ENCODE measurements around the gene CNKSR2.

The CNKSR2 gene

DNA sequence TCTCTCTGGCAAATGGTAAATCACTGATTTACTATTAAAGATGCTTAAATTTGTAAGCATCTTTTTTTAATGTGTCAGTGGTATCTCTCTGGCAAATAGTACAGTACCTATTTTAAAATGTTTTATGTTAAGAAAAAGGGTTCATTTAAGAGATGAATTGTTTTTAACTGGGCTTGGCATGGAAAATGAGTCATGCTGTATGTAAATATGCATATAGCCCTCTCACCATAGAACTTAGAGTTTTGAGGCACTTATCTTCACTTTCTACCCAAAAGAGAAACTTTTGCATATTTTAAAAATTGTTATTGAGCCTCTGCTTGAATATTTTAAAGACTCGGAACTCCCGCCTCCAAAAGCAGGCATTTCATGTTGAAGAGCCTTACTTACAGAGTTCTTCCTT lies 246.0 kb downstream of the CNKSR2 start:
- DNase-seq: no peak

DNA sequence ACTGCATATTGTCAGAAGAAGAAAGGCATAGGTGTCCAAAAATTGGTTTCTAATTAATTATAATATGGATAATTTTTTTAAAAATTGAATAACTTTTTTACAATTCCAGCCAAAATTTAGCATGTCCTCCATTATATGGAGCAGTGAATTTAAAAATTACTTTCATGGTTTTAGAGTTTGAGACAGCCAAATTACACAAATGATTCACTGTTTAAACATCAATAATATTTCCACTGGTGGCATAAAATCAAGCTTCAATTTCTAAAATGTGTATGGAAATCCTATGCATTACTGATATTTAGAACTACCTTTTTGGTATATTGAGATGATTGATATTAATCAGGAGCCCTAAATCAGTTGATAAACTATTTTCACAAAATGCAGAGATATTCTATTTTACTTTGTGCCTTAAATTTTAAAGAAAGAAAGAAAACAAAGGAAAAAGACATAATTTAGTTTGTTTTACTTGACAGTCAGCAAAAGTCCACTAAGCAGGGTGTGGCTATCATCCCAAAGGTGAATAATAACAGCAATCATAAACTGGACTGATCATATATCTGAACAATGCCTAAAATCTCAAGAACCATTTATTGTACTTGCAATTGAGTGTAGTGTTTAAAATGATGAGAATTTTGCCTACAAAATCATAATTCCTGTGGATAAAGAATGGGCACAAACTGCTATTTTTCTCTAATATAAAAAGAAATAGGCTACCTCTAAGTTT lies 249.7 kb downstream of the CNKSR2 start:
- no peak for DNase-seq

DNA sequence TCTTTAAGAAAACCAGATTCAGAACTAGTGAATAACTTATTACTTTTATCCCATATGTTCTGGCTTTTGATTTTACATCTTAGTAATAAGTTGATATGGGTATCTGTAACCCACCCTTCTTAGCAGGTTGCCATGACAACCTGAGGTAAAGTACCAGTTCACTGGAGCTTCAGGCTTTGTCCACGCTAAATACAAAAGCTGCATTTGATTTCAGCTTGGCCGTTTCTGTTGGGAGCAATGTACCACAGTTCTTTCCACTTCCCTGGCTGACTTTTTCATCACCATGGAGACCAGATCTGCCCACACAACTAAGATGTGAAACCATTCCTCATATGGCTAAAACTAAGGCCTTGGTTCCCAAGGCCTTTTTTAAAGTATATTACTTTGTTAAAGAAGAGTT lies 257.8 kb downstream of the CNKSR2 start:
- DNase-seq: peak in 1 of 2 donors; percentile 2

DNA sequence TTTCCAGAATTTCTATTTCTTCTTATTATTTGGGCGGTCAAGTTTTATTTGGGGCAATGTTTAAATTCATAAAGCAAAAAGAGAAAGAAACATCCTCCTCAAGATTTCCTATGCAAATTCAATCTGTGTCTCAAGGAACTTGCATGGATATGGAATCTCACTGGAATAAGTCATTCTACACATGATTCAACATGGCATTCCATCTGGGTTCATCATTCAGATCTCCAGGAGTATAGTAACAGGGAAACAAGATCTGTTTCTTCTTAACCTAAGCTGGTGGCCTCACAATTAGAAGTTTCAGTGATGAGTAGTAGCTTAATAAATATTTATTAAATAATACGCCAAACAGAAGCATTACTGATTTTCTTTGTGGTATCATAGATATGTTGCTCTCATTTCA lies 264.1 kb downstream of the CNKSR2 start:
- DNase-seq: no peak

DNA sequence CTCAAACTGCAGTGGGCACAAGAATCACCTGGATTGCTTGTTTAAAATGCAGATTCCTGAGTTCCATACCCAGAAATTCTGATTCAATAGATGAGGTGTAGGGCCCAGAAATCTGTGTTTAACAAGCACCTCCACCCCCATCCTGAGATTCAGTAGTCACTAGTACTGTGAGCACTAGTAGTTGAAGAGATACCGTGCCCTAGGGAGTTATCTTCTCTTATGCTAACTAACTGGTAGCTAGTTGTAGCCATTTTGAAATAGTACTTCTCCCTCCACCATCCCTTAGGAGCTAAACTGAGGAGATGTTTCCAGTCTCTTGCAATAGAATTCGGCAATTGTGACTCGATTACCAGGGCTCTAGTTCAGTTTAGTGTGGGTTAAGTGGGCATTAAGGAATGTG lies 265.6 kb downstream of the CNKSR2 start:
- DNase-seq: no peak

DNA sequence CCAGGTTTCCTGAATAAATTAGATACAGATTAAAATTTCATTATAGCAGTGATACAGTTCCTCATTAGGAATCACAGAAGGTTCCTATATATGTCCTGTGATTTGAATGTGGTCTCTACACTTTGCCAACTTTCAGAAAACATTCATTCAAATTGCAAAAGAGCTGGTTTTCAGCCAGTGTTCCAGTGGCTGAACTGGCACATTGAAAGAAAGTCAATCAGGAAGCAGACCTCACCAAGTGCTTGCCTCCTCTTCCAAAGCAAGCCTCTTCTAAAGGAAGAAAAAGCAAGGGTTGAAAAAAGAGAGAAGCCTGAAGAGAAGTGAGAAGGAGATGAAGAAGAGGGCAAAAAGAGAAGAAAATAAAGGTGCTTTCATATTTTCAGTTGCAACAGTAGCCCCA lies 271.2 kb downstream of the CNKSR2 start:
- DNase-seq: no peak

DNA sequence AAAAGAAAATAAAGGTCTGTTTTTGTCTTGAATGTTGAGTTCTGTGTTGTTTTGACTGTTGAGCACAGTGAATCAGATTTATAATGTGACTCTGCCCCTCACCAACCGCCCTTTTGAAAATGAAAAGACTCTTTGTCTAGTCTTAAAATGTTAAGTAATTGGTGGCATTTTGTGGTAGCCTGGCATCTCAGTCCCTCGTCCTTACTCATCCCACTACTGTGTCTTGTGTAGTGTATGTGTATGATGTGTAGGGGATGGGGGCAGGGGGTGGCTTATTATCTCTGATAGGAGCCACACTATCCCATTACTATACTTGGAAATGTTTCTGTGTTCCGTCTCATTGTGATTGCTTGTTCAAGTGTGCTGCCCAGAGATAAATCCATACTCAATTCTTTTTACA lies 271.7 kb downstream of the CNKSR2 start:
- no peak for DNase-seq

DNA sequence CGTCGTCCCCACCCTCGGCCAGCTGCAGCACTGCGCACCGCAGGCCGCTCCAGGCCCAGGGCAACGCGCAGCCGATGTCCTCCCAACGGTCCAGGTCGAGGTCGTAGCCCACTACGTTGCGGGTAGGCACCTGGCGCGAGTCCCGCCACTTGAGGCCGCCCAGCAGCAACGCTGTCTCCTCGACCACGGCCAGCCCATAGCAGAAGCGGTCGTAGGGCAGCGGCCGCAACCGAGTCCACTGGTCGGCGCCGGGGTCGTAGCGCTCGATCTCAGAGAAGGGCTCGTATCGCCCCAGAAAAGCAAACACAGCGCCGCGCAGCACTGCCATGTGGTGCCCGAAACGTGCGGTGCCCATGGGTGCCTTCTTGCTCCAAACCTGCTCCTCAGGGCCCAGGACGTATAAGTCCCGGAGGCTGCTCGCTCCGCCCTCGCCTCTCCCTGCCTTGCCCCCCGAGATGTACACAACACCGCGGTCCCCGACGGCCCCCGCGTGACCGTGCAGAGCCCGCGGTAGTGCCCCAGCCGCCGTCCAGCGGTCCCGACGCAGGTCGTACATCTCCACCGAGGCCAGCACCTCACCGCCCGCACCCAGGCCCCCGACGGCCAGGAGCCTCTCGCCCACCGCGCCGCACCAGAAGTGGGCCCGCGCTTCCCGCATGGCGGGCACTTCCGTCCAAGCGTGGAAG lies 281.8 kb downstream of the CNKSR2 start:
- DNase-seq: no peak

DNA sequence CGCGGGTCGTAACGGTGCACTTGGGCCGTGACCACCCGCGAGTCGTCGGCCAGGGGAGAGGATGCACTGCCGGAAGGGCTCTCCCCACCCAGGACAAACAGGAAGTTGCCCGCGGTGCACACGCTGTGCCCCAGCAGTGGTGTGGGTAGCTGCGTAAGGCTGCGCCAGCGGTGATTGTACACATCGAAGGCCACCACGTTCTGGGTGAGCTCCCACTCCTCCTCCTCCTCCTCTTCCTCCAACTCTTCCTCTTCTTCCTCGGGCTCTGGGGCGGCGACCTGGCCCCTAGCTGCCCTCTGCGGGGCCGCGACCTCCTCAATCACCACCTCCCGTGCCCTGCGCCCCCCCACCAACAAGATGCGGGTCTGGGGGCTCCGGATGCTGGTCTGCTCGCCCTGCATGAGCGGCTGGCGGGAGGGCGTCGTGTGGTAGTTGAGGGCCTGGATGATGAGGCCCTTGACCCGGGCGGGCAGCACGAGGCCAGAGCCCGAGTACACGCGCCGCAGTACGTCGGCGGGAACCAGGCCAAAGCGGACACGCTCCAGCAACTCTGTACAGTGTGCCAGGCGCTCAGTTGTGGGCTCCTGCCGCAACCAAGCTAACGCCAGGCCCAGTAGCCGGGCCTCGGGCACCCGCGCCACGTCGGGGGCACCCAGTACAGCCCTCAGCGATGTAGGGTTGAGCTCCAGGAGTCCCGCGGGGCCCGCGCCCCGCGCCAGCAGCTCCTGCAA lies 282.5 kb downstream of the CNKSR2 start:
- DNase-seq: no peak

DNA sequence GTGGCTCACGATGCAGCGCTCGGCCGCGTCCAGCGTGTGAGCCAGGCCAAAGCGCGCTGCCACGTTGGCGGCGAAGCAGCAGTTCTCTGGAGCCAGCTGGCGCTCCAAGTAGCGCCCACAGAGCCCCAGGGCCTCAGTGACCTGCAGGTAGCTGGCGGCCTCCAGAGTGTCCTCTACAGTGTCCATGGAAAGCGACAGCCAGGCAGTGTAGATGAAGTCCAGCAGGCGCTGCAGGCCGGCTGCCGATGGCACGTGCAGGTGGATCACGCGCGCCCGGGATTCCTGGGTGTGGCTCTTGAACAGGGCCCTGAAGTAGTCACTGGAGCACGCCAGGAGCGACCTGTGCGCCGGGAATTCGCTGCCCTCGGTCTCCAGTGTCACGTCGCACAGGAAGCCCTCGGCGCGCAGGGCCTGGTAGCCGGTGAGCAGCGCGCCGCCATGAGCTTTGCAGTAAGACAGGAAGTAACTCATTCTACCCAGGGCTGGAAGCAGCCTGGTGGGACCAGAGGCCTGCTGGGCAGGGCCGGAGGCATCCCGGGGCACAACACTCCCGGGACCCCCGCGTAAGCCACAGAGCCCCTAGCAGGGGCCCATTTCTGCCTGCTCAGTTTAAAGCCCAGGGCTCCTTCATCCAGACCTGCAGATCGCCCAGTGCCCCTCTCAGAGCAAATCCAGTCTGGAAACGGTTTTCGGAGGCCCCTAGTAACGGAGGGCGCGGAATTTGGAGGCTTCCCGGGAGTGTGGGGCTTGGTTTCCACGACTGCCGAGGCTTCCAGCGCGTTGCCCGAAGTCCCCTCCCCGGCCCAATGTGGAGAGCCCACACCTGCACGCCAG lies 283.3 kb downstream of the CNKSR2 start:
- no peak for DNase-seq

DNA sequence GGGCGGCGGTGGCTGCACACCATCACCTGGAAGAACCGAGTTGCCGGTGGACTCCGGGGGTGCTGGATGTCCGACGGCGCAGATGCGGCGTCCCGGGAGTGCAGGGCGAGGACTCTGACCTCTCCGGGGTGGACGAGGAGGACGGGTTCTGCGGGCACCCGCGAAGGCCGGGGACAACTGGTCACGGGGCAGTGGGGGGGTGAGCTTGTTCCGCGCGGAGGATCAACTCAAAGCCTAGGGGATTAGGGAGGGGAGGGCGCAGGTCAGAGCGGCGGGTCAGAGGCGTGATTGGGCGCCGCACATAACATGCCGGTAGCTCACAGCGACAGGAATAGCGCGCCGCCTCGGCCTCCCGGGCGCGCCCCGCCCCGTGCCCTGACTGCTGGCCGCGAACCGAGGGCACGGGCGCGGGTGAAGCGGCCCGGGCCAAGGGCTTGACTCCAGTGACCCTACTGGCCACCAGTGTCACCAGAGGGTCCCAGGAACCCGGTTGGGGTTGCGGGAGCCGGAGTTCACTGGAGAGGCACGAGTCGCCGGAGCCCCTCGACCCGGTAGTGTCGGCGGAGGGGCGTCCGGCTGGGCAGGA lies 284.0 kb downstream of the CNKSR2 start, which contains the start of gene KLHL34:
Gene KLHL34, minus strand, starts transcription at position 179 of the 586 bp plus-strand sequence. CDS start 542 bp downstream, outside the sequence.
- DNase-seq: no peak

DNA sequence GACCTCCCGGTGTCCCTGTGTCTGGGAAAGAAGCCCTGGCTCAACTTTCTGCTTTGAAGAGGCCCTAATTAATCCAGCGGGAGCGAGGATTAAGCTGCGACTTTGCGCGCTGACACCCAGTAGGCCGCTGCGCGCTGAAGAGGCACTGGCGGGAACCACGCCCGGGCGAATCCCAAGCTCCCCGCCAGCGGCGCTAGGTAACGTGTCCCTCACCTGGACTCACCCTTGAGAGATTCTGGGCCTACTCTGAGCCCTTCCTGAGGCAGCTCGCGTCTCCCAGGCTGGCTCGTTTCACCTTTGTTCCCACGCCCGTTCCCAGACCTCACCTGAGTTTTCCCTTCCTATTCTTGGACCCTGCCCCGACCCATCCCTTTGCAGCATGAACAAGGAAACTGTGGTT lies 284.5 kb downstream of the CNKSR2 start:
- DNase-seq: no peak

DNA sequence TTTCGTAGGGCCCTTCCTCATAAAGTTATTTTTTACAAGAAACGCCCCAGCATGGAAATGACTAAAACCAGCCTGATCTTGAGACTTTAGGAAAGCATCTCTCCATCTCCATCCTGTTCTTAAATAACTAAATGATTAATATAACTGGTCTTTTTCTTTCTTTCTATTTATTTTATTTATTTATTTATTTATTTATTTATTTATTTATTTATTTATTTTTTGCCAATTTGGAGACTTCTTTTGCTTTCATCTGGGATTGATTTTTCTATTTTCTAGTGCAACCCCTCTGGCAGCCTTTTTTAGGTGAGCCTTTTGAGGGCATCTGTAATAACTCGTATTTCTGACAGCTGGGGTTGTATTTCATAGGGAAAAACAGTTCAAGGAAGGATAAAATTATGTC lies 285.1 kb downstream of the CNKSR2 start:
- DNase-seq: no peak

DNA sequence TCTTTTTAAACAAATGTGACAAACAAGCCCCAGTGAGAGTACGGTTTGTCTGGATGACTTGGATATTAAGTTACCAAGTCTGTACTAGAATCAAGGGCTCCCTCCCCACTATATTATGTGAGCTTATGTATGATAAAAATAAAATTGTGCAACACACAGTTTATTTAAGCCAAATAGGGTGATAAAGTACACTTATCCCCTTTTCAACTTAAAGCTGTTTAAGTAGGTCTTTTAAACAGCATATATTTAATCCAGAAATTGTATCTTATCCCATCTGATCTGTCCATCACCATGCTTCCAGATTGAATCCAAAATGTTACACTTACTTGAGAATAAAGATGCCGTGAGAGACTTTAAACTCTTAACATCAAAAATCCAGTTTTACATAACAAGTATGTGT lies 285.9 kb downstream of the CNKSR2 start:
- DNase-seq: no peak

DNA sequence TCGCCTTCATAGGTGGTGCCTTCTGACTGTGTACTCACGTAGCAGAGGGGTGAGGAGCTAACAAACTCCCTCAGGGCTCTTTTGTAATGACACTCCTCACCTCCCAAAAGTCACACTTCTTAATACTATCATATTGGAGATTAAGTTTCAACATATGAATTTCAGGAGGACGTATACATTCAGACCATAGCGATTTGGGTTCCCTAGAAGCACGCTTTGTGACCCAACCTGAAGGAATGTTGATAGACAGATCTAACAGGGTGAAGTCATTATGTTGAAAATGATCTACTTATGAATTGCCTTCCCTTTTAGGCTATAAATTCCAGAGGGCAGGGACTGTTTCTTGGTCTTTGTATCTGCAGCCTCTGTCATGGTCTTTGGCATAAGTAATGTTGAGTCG lies 287.1 kb downstream of the CNKSR2 start:
- DNase-seq: no peak

DNA sequence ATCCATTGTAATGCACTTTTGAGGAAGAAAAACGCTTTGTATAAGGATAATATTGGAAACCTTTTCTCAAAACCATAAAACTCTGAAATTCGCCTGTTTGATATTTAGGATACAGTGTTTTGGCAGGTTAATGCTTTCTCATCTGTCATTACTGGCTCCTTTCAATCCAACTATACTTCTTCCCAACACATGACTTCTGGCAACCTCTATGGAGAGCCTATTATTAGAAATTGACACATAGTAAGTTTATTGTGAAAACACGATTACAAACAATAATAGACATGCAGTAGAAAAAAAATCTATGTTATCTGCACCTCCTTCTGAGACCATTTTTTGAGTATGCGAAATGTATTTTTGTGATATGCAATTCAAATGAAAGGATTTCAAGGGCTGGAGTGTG lies 288.5 kb downstream of the CNKSR2 start:
- no peak for DNase-seq

DNA sequence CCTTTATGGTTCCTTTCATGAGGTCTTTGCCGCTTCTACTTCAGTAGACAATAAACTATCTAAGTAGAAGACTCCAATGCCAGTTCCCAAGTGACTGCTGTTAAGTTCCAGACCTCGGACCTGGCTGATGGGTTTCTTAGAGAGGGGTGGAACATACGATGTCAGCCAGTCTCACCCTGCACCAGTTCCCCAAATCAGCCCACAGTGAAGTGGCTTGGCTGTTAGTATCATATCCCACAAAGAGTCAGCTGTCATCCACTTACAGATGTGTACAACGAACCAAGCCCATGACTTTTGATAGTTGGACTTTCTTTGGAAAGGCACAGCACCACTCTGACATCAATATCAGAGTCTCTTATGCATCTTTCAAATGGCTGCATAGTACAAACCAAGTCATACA lies 292.0 kb downstream of the CNKSR2 start:
- no peak for DNase-seq

DNA sequence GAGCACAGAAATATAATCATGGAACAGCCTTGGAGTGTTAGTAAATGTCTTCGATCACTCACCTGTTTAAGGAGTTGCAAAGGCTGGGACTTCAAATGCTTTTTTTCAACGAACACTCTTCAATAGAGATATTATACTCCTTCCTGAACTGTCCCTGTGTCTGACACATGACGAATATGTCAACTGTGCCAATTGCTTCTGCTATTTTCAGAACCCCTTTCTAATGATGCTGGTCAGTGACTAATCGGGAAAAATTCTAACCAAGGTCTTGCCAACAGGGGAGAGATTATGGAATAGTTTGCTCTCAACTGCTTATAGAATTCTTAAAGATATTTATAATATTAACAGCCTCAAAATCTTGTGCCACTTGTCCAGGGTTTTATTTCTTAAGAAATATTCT lies 292.5 kb downstream of the CNKSR2 start:
- no peak for DNase-seq

DNA sequence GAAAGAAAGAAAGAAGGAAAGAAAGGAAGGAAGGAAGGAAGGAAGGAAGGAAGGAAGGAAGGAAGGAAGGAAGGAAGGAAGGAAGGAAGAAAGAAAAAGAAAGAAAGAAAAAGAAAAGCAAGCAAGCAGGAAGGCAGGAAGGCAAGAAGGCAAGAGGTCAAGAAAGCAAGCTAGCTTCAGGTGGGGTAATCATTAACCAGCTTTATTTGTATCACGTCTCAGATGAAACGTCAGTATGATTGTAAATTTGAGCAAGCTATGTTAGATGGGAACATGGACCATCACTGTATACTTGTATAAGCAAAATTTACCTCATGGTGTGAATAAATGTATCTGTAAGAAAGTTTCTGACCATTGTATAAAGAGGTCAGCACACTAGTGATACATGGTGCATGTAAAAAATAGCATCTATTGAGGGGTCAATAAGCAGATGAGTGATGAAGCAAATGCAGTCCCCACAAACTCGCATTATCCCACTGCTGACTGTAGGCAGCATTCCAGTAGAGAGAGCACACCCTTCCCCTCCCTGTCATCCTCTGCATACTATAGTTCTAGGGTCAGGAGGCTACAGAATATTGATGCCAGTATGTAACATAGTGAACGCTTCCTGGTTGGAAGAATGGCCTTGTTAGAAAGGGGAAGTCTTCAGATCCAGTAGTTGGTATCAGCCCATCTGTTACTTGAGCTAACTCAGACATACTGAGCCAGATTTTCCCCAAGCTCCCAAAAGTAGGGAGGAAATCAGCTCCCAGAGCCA lies 300.4 kb downstream of the CNKSR2 start:
- no peak for DNase-seq

DNA sequence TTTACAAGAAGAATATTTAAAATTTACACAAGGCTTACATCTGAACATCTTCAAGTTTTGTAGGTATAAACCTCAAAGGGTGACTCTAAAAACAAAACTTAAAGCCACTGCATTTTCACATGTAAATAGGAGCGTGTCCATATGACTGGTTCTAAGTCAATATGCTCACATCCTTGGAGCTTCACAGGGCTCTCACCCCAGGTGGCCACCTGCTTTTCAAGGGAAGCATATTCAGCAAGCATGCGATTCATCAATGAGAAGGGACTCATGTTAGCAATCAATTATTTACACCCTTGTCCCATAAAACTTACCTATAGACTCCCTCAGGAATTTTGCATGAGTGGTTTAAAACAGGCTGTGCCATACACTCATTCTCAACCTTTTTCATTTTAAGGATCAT lies 301.7 kb downstream of the CNKSR2 start:
- no peak for DNase-seq

DNA sequence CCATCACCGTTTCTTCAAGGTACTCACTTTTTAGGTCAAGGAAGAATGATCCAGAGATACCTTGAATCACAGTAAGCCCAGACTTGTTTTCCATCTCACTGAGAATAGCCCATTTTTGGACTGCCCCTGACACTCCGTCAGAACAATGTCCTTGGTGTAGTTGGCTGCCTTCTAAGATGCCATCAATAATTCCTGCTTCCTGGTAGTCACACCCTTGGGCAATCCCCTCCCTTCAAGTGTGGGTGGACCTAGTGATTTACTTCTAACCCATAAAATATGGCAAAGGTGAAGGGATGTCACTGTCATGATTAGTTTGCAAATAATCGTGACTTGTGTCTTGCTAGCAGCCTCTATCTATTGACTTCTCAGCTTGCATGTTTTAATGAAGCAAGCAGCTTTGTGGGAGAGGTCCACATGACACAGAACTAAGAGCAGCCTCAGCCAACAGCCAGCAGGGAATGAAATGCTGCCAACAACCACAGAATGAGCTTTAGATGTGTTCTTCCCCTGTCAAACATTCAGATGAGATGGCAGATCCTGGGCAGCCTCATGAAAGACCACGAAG lies 303.9 kb downstream of the CNKSR2 start:
- no peak for DNase-seq

DNA sequence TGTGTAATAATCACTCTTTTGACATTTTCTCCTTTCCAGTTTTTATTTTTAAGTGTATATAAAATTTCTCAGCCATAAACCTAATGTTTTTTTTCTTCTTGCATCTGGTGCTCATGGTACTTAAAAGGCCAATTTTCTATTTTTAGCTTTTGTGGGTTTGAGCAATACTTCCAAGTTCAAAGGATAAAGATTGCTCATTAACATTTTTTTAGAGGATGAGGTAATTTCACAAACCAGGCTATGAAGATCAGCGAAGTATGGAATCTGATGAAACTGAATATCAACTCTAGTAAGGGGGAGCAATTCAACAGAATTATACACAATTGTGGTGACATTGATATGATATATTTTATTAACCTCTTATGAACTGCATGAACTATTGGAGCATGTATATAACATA lies 309.7 kb downstream of the CNKSR2 start:
- no peak for DNase-seq

Data from inflammatory macrophage treated with lipopolysaccharide for 1 hour (primary cell).